Colonic mucosa (tissue), 4 donors: ENCODE results near the gene PYGM. TPM values are rescaled to one million over a fixed set of nuclear protein-coding genes. Genes with fewer than 3 reads are reported as not detected.
A peak's percentile ranks its signal among the peaks of the same experiment; 100 is the strongest.

Experiments
- DNase-seq: peaks from one replicate; pipeline ENCODE4 v3.0.0-alpha.2; 2020
- H3K27ac ChIP-seq: fragments of 200-600 bp; one replicate; pipeline ENCODE4 v1.8.0; 2021
- H3K27me3 ChIP-seq: fragments of 200-600 bp; one replicate; pipeline ENCODE4 v1.8.0; 2021
- H3K36me3 ChIP-seq: fragments of 200-600 bp; one replicate; pipeline ENCODE4 v1.8.0; 2021
- H3K4me1 ChIP-seq: fragments of 200-600 bp; one replicate; pipeline ENCODE4 v1.8.0; 2021; ENCODE audit warnings: mild to moderate bottlenecking
- H3K4me3 ChIP-seq: fragments of 200-600 bp; one replicate; pipeline ENCODE4 v1.8.0; 2021
- H3K9ac ChIP-seq, 2 donors: one replicate each; pipeline ENCODE4 v1.7.0; 2013; ENCODE audit warnings: control low read depth in 2 of 2, low read depth in 2 of 2, low read length in 2 of 2
- H3K9me3 ChIP-seq: fragments of 200-600 bp; one replicate; pipeline ENCODE4 v1.8.0; 2021
- CTCF ChIP-seq: fragments of 200-600 bp; IDR thresholded peaks from one replicate; pipeline ENCODE4 v1.8.0; 2022; ENCODE audit warnings: antibody characterized with exemption, mild to moderate bottlenecking
- intact Hi-C: fragments of 100-400 bp; cut with DNase I; formaldehyde crosslinking; loops from one replicate; pipeline ENCODE4 v1.14.1; 2022
- total RNA-seq, 2 donors: library from RNA; stranded (reverse); fragmentation: NEBNext Ultra II Directional in 1 of 2; extraction: Animal tissue kit (Norgen Biotek cat#: 25700) in 1 of 2; gene quantifications; one replicate each; pipeline ENCODE4 v1.2.1, GENCODE V29; 2021
- donor health status: healthy.
- donor health status: DM: no; HTN: no; CAD: no.
- donor health status: DM: no; HTN: no; CAD: no.

Gene PYGM
- total RNA-seq, 2 donors from 2014 or later: 1.6 to 2.7 TPM

- TF ChIP-seq CTCF: no peak
- no peaks in the 10 kb centered on the region for H3K4me1 ChIP-seq
- no peak overlapping the region for H3K9ac ChIP-seq
Observed at GRCh38 chr11:64769283-64769682, 9.5 kb upstream of the PYGM start.

GRCh38 chr11:64768300-64768694 is 8.5 kb upstream of the PYGM start:
- H3K9me3 ChIP-seq: no peaks in the 10 kb centered on the region
- intact Hi-C loops: no loop called here
- H3K4me3 ChIP-seq: no peak overlapping the region
- no peaks in the 10 kb centered on the region for H3K27me3 ChIP-seq
- peaks cover 5% of the 10 kb centered on the region for H3K4me1 ChIP-seq
- H3K36me3 ChIP-seq: peaks cover 67% of the 10 kb centered on the region
- DNase-seq: no peak
- TF ChIP-seq CTCF: no peak
- no peak overlapping the region for H3K9ac ChIP-seq
- H3K27ac ChIP-seq: no peak overlapping the region

More at GRCh38 chr11:64769283-64769682, 9.5 kb upstream of the PYGM start:
- Histone ChIP-seq H3K36me3 (peaks cover 73% of the 10 kb centered on the region), H3K27ac (no peak overlapping the region), H3K9me3 (no peaks in the 10 kb centered on the region), H3K27me3 (no peaks in the 10 kb centered on the region), H3K4me3 (no peak overlapping the region)
- DNase-seq: no peak
- intact Hi-C loops: no loop called here

- DNase-seq: peak; percentile 76
- no peaks in the 10 kb centered on the region for H3K9me3 ChIP-seq
- no peak overlapping the region for H3K9ac ChIP-seq
- TF ChIP-seq CTCF: peak; percentile 83
- no peak overlapping the region for H3K4me3 ChIP-seq
- peaks cover 7% of the 10 kb centered on the region for H3K4me1 ChIP-seq
- no peaks in the 10 kb centered on the region for H3K27me3 ChIP-seq
- H3K36me3 ChIP-seq: peaks cover 62% of the 10 kb centered on the region
- H3K27ac ChIP-seq: no peak overlapping the region
- intact Hi-C loops: no loop called here
Observed at GRCh38 chr11:64767344-64768299, 7.8 kb upstream of the PYGM start.

- intact Hi-C loops: no loop called here
- H3K36me3 ChIP-seq: peaks cover 62% of the 10 kb centered on the region
- no peak overlapping the region for H3K27ac ChIP-seq
- DNase-seq: no peak
- no peaks in the 10 kb centered on the region for H3K9me3 ChIP-seq
- no peak overlapping the region for H3K9ac ChIP-seq
- no peaks in the 10 kb centered on the region for H3K27me3 ChIP-seq
- H3K4me1 ChIP-seq: peaks cover 7% of the 10 kb centered on the region
- H3K4me3 ChIP-seq: no peak overlapping the region
- no peak for TF ChIP-seq CTCF
Observed at GRCh38 chr11:64766881-64767280, 7.1 kb upstream of the PYGM start.

GRCh38 chr11:64765851-64766665 is 6.3 kb upstream of the PYGM start:
- Histone ChIP-seq H3K27ac (no peak overlapping the region), H3K27me3 (no peaks in the 10 kb centered on the region), H3K9ac (no peak overlapping the region), H3K4me1 (peaks cover 7% of the 10 kb centered on the region), H3K9me3 (no peaks in the 10 kb centered on the region), H3K4me3 (no peak overlapping the region), H3K36me3 (peaks cover 59% of the 10 kb centered on the region)
- no peak for TF ChIP-seq CTCF
- no peak for DNase-seq
- intact Hi-C loops: no loop called here
